Measurements from ENCODE around the gene MORN4.

DNA sequence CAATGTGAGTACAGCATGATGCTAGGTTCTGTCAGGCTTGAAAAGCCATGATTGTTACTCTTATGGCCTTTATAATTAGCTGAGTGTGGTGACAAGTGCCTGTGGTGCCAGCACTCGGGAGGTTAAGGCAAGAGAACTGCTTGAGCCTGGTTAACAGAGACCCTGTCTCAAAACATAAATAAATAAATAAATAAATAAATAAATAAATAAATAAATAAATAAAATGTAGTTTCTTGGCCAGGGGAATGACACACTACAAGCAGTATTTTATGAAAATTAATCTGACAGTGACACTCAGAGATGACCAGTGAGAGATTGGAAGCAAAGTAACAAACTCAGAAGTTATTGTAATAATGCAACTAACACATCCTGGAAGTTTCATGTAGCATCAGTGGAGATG is 2.3 kb upstream of the MORN4 start:
- TF ChIP-seq, protein P1, sequence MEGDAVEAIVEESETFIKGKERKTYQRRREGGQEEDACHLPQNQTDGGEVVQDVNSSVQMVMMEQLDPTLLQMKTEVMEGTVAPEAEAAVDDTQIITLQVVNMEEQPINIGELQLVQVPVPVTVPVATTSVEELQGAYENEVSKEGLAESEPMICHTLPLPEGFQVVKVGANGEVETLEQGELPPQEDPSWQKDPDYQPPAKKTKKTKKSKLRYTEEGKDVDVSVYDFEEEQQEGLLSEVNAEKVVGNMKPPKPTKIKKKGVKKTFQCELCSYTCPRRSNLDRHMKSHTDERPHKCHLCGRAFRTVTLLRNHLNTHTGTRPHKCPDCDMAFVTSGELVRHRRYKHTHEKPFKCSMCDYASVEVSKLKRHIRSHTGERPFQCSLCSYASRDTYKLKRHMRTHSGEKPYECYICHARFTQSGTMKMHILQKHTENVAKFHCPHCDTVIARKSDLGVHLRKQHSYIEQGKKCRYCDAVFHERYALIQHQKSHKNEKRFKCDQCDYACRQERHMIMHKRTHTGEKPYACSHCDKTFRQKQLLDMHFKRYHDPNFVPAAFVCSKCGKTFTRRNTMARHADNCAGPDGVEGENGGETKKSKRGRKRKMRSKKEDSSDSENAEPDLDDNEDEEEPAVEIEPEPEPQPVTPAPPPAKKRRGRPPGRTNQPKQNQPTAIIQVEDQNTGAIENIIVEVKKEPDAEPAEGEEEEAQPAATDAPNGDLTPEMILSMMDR (IDR thresholded peaks at IDR 0.05): no peak
- TF ChIP-seq POLR2A (IDR thresholded peaks at IDR 0.05): no peak
- TF ChIP-seq EP300 (IDR thresholded peaks at IDR 0.05): no peak

All from tibial nerve (tissue), 4 donors.